Dedifferentiated amniotic fluid mesenchymal stem cell (primary cell): ENCODE results near the gene SPOUT1.

ENCODE experiments used
- DNase-seq: peaks from one replicate; pipeline ENCODE4 v3.0.0-alpha.2; 2016; ENCODE audit errors: extremely low spot score

The SPOUT1 gene

GRCh38 chr9:128836509-128837145 lies 7.0 kb upstream of the SPOUT1 start:
- no peak for DNase-seq

GRCh38 chr9:128835246-128836210 lies 5.9 kb upstream of the SPOUT1 start:
- no peak for DNase-seq

GRCh38 chr9:128833696-128834095 lies 4.1 kb upstream of the SPOUT1 start:
- no peak for DNase-seq

GRCh38 chr9:128828719-128829452 lies 708 bp downstream of the SPOUT1 start:
- DNase-seq = no peak

GRCh38 chr9:128828267-128828666 lies 1.3 kb downstream of the SPOUT1 start:
- DNase-seq = no peak

- DNase-seq = no peak
These were observed 3.5 kb downstream of the SPOUT1 start for GRCh38 chr9:128825923-128826700.

GRCh38 chr9:128824911-128825310 lies 4.7 kb downstream of the SPOUT1 start:
- no peak for DNase-seq

- DNase-seq = no peak
These were observed 5.6 kb downstream of the SPOUT1 start for GRCh38 chr9:128823903-128824406.

- DNase-seq = no peak
These were observed 6.2 kb downstream of the SPOUT1 start for GRCh38 chr9:128823362-128823902.

- DNase-seq = no peak
These were observed 7.1 kb downstream of the SPOUT1 start for GRCh38 chr9:128822407-128823042.

GRCh38 chr9:128821584-128822406 lies 7.8 kb downstream of the SPOUT1 start:
- no peak for DNase-seq

GRCh38 chr9:128820665-128821583 lies 8.7 kb downstream of the SPOUT1 start:
- DNase-seq = no peak

GRCh38 chr9:128819716-128820664 lies 9.6 kb downstream of the SPOUT1 start:
- DNase-seq = no peak

- DNase-seq = no peak
These were observed 10.5 kb downstream of the SPOUT1 start for GRCh38 chr9:128818839-128819715.

- DNase-seq = peak; percentile 96
These were observed 11.3 kb downstream of the SPOUT1 start, which contains the start of gene ENDOG for GRCh38 chr9:128818099-128818838. TSS of gene ENDOG (plus strand) at chr9:128818500. CDS start at chr9:128818685, 185 bp downstream.

GRCh38 chr9:128810873-128811272 lies 18.7 kb downstream of the SPOUT1 start:
- no peak for DNase-seq
